ENCODE measurements around the gene NUP214.

The NUP214 gene

GRCh38 chr9:131179561-131180219 lies 54.3 kb downstream of the NUP214 start:
- TF ChIP-seq EZH2phosphoT487 (IDR thresholded peaks at IDR 0.05; ENCODE audit: borderline replicate concordance, low read length) (no peak), CTCF (IDR thresholded peaks at IDR 0.05; ENCODE audit: low read depth, low read length, poor library complexity, severe bottlenecking) (no peak)
- H3K4me1 ChIP-seq (ENCODE audit: control insufficient read depth, low read length), result peaks cover 45% of the 10 kb centered on the region
- peak overlapping the region; percentile 23 for H3K4me2 ChIP-seq (ENCODE audit: low read length)
- H3K9me3 ChIP-seq (ENCODE audit: control insufficient read depth, insufficient read depth, low read length), result no peaks in the 10 kb centered on the region
- peaks cover 3% of the 10 kb centered on the region; the same call in 1 of the 2 replicates for H3K79me2 ChIP-seq (ENCODE audit: control insufficient read depth, low read length)
- H3K4me3 ChIP-seq (ENCODE audit: low read length), result no peak overlapping the region
- H4K20me1 ChIP-seq (ENCODE audit: control insufficient read depth, insufficient read depth, low read depth, low read length), result peaks cover 3% of the 10 kb centered on the region; the same call in 1 of the 2 replicates
- peaks cover 16% of the 10 kb centered on the region for H3F3A ChIP-seq (ENCODE audit: control insufficient read depth, insufficient read depth)
- H3K27me3 ChIP-seq (ENCODE audit: control insufficient read depth, low read length), result no peaks in the 10 kb centered on the region
- H3K36me3 ChIP-seq (ENCODE audit: control insufficient read depth, low read length), result peaks cover 83% of the 10 kb centered on the region
- no peaks in the 10 kb centered on the region for H3K9me2 ChIP-seq (replicated peaks; ENCODE audit: control insufficient read depth, low read length)
- H3K27ac ChIP-seq (ENCODE audit: low read depth, low read length), result no peak overlapping the region; the same call in 1 of the 2 replicates

DNA sequence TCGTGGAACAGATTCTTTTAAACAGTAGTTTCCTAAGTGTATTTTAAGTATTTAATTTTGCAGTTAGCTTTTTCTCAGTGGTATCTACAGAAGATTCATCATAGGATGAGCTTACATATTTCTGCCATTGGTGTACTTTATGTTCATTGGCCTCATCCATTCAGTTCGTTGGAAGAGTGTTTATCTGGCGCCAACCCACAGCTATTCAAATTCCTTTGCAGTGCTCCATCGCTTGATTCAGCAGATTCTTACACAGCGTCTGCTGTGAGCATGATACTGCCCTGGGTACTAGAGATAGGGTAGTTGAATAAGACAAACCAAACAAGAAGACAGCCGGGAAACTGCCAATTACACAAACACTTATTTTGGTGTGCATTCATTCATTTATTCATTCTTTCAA lies 55.1 kb downstream of the NUP214 start:
- H3K4me2 ChIP-seq (ENCODE audit: low read length), result no peak overlapping the region
- peaks cover 16% of the 10 kb centered on the region for H3F3A ChIP-seq (ENCODE audit: control insufficient read depth, insufficient read depth)
- no peak overlapping the region for H3K4me3 ChIP-seq (ENCODE audit: low read length)
- H4K20me1 ChIP-seq (ENCODE audit: control insufficient read depth, insufficient read depth, low read depth, low read length), result peaks cover 3% of the 10 kb centered on the region; the same call in 1 of the 2 replicates
- H3K9me3 ChIP-seq (ENCODE audit: control insufficient read depth, insufficient read depth, low read length), result no peaks in the 10 kb centered on the region
- H3K4me1 ChIP-seq (ENCODE audit: control insufficient read depth, low read length), result peaks cover 45% of the 10 kb centered on the region
- TF ChIP-seq EZH2phosphoT487 (IDR thresholded peaks at IDR 0.05; ENCODE audit: borderline replicate concordance, low read length) (no peak), CTCF (IDR thresholded peaks at IDR 0.05; ENCODE audit: low read depth, low read length, poor library complexity, severe bottlenecking) (no peak)
- H3K9me2 ChIP-seq (replicated peaks; ENCODE audit: control insufficient read depth, low read length), result no peaks in the 10 kb centered on the region
- no peak overlapping the region for H3K27ac ChIP-seq (ENCODE audit: low read depth, low read length)
- peaks cover 83% of the 10 kb centered on the region for H3K36me3 ChIP-seq (ENCODE audit: control insufficient read depth, low read length)
- H3K27me3 ChIP-seq (ENCODE audit: control insufficient read depth, low read length), result no peaks in the 10 kb centered on the region
- H3K79me2 ChIP-seq (ENCODE audit: control insufficient read depth, low read length), result peaks cover 3% of the 10 kb centered on the region; the same call in 1 of the 2 replicates

- peaks cover 16% of the 10 kb centered on the region for H3F3A ChIP-seq (ENCODE audit: control insufficient read depth, insufficient read depth)
- no peak overlapping the region for H3K4me2 ChIP-seq (ENCODE audit: low read length)
- no peaks in the 10 kb centered on the region for H3K9me3 ChIP-seq (ENCODE audit: control insufficient read depth, insufficient read depth, low read length)
- TF ChIP-seq EZH2phosphoT487 (IDR thresholded peaks at IDR 0.05; ENCODE audit: borderline replicate concordance, low read length), result no peak
- TF ChIP-seq CTCF (IDR thresholded peaks at IDR 0.05; ENCODE audit: low read depth, low read length, poor library complexity, severe bottlenecking), result peak; percentile 45
- no peaks in the 10 kb centered on the region for H3K27me3 ChIP-seq (ENCODE audit: control insufficient read depth, low read length)
- peaks cover 82% of the 10 kb centered on the region for H3K36me3 ChIP-seq (ENCODE audit: control insufficient read depth, low read length)
- H3K4me3 ChIP-seq (ENCODE audit: low read length), result no peak overlapping the region
- H3K79me2 ChIP-seq (ENCODE audit: control insufficient read depth, low read length), result peaks cover 3% of the 10 kb centered on the region; the same call in 1 of the 2 replicates
- H3K27ac ChIP-seq (ENCODE audit: low read depth, low read length), result no peak overlapping the region
- peaks cover 3% of the 10 kb centered on the region; the same call in 1 of the 2 replicates for H4K20me1 ChIP-seq (ENCODE audit: control insufficient read depth, insufficient read depth, low read depth, low read length)
- peaks cover 44% of the 10 kb centered on the region for H3K4me1 ChIP-seq (ENCODE audit: control insufficient read depth, low read length)
- H3K9me2 ChIP-seq (replicated peaks; ENCODE audit: control insufficient read depth, low read length), result no peaks in the 10 kb centered on the region
Observed at GRCh38 chr9:131181091-131181681, 55.8 kb downstream of the NUP214 start.
